IMR-90 (cell line): ENCODE data around the gene TAF1B. TPM values are rescaled to one million over a fixed set of nuclear protein-coding genes. Genes with fewer than 3 reads are reported as not detected.

ENCODE experiments used
- ATAC-seq: fragments of 200-7000 bp; cut with Tn5 transposase; 2 replicates; pipeline ENCODE4 v1.9.1; 2020; ENCODE audit warnings: low read depth, mild to moderate bottlenecking, moderate library complexity
- BruUV-seq: library from RNA; stranded (reverse); fragments of 400-500 nt; replicated peaks from 2 replicates; lab custom pipeline; 2021; lab: Mats Ljungman, UMichigan
- CTCF ChIA-PET: fragments of 300-600 bp; formaldehyde crosslinking; extraction: SDS; loops from one replicate; lab custom pipeline; 2021; ENCODE audit warnings: antibody characterized with exemption; lab: Yijun Ruan, JAX
- POLR2A ChIA-PET: fragments of 300-600 bp; sonication (Branson Sonifier 250); formaldehyde crosslinking; loops from one replicate; lab custom pipeline; 2022; ENCODE audit warnings: antibody characterized with exemption; ENCODE audit not compliant: unreplicated experiment; lab: Charles Lee
- DNase-seq: peaks from one replicate; pipeline ENCODE4 v3.0.0; 2013
- H2AFZ ChIP-seq: replicated peaks from 2 replicates; pipeline ENCODE3; 2013; ENCODE audit warnings: low read length, mild to moderate bottlenecking; ENCODE audit not compliant: poor library complexity
- H2AK5ac ChIP-seq: 2 replicates; pipeline ENCODE4 v1.6.1; 2013; ENCODE audit warnings: low read depth, low read length, inconsistent platforms
- H2AK9ac ChIP-seq: replicated peaks from 2 replicates; pipeline ENCODE3; 2013; ENCODE audit warnings: mild to moderate bottlenecking, low read depth, low read length, moderate library complexity; ENCODE audit not compliant: poor library complexity
- H2BK120ac ChIP-seq: 2 replicates; pipeline ENCODE4 v1.6.1; 2013; ENCODE audit warnings: low read depth, low read length, inconsistent platforms
- H2BK15ac ChIP-seq: 3 replicates; pipeline ENCODE4 v1.6.1; 2013; ENCODE audit warnings: low read depth, low read length, inconsistent platforms
- H2BK20ac ChIP-seq: 2 replicates; pipeline ENCODE4 v1.6.1; 2013; ENCODE audit warnings: low read depth, mild to moderate bottlenecking, inconsistent platforms, low read length, moderate library complexity
- H2BK5ac ChIP-seq: 2 replicates; pipeline ENCODE4 v1.6.1; 2013; ENCODE audit warnings: mild to moderate bottlenecking, low read depth, low read length, inconsistent platforms; ENCODE audit not compliant: poor library complexity, severe bottlenecking
- H3K14ac ChIP-seq: replicated peaks from 2 replicates; pipeline ENCODE4 v1.6.1; 2013; ENCODE audit warnings: low read depth, low read length, inconsistent platforms
- H3K18ac ChIP-seq: 2 replicates; pipeline ENCODE4 v1.6.1; 2013; ENCODE audit warnings: low read depth, low read length, control low read depth
- H3K23ac ChIP-seq: 2 replicates; pipeline ENCODE4 v1.6.1; 2013; ENCODE audit warnings: low read depth, low read length, inconsistent platforms
- H3K27ac ChIP-seq: 2 replicates; pipeline ENCODE4 v1.5.1; 2013; ENCODE audit warnings: mild to moderate bottlenecking, control low read depth, low read length; ENCODE audit not compliant: insufficient read depth
- H3K27me3 ChIP-seq: 2 replicates; pipeline ENCODE4 v1.6.1; 2013; ENCODE audit warnings: low read length; ENCODE audit not compliant: control insufficient read depth, insufficient read depth
- H3K36me3 ChIP-seq: 2 replicates; pipeline ENCODE4 v1.6.1; 2013; ENCODE audit warnings: low read length, mixed read lengths; ENCODE audit not compliant: control insufficient read depth, insufficient read depth
- H3K4ac ChIP-seq: 2 replicates; pipeline ENCODE4 v1.6.1; 2013; ENCODE audit warnings: low read depth, low read length, inconsistent platforms
- H3K4me1 ChIP-seq: 2 replicates; pipeline ENCODE4 v1.6.1; 2013; ENCODE audit warnings: low read length, mixed read lengths; ENCODE audit not compliant: control insufficient read depth, insufficient read depth
- H3K4me2 ChIP-seq: 2 replicates; pipeline ENCODE4 v1.6.1; 2013; ENCODE audit warnings: low read depth, mild to moderate bottlenecking, control low read depth, low read length, moderate library complexity
- H3K4me3 ChIP-seq: 2 replicates; pipeline ENCODE4 v1.5.1; 2013; ENCODE audit warnings: low read depth, mild to moderate bottlenecking, control low read depth, low read length, moderate library complexity; ENCODE audit not compliant: insufficient read depth
- H3K56ac ChIP-seq: 2 replicates; pipeline ENCODE4 v1.6.1; 2013; ENCODE audit warnings: low read length, inconsistent platforms; ENCODE audit not compliant: insufficient read depth; ENCODE audit errors: extremely low read depth
- H3K79me1 ChIP-seq, 2 experiments: 2 replicates each; pipeline ENCODE4 v1.6.1; 2013; ENCODE audit warnings: low read length in 2 of 2, inconsistent platforms in 1 of 2, low read depth in 1 of 2
- H3K9ac ChIP-seq: 2 replicates; pipeline ENCODE4 v1.6.1; 2013; ENCODE audit warnings: low read depth, low read length, control low read depth
- H3K9me1 ChIP-seq: 2 replicates; pipeline ENCODE4 v1.6.1; 2013; ENCODE audit warnings: low read length, inconsistent platforms; ENCODE audit not compliant: insufficient read depth
- H3K9me3 ChIP-seq: 2 replicates; pipeline ENCODE4 v1.6.1; 2013; ENCODE audit warnings: low read length; ENCODE audit not compliant: control insufficient read depth, insufficient read depth
- H4K20me1 ChIP-seq: 2 replicates; pipeline ENCODE4 v1.6.1; 2013; ENCODE audit warnings: low read length, inconsistent platforms; ENCODE audit not compliant: insufficient read depth
- H4K5ac ChIP-seq: 2 replicates; pipeline ENCODE4 v1.6.1; 2013; ENCODE audit warnings: mild to moderate bottlenecking, low read depth, low read length, control low read depth
- H4K8ac ChIP-seq, 2 experiments: 2 replicates each; pipeline ENCODE4 v1.6.1; 2013; ENCODE audit warnings: low read depth in 2 of 2, low read length in 2 of 2, control low read depth in 1 of 2, inconsistent platforms in 1 of 2
- H4K91ac ChIP-seq: 2 replicates; pipeline ENCODE4 v1.6.1; 2013; ENCODE audit warnings: low read depth, low read length, inconsistent platforms; ENCODE audit not compliant: insufficient read depth
- CEBPB ChIP-seq: IDR thresholded peaks from 2 replicates; pipeline ENCODE4 v1.6.1; 2012; ENCODE audit warnings: low read depth, low read length, improper control_type of control experiment
- MAZ ChIP-seq: IDR thresholded peaks from 2 replicates; pipeline ENCODE4 v1.6.1; 2012; ENCODE audit warnings: low read depth, mild to moderate bottlenecking, low read length, improper control_type of control experiment, moderate library complexity, borderline replicate concordance
- RAD21 ChIP-seq: IDR thresholded peaks from 2 replicates; pipeline ENCODE4 v1.6.1; 2012; ENCODE audit warnings: low read length, improper control_type of control experiment
- USF2 ChIP-seq: fragments of 150-350 bp; IDR thresholded peaks from 2 replicates; pipeline ENCODE4 v1.6.1; 2017; ENCODE audit warnings: mild to moderate bottlenecking, antibody characterized with exemption, low read length, low read depth
- WGBS, 2 experiments: methylation state at CpG; one replicate each; pipeline versions ENCODE4 v1.1.5 to v1.1.7; 2013; ENCODE audit warnings: missing lambda C conversion rate in 2 of 2; ENCODE audit not compliant: insufficient read length in 1 of 2; ENCODE audit errors: extremely low coverage in 2 of 2; 5-methylcytosine and 5-hydroxymethylcytosine counted together
- dilution Hi-C: fragments of 300-500 bp; cut with HindIII; formaldehyde crosslinking; loops from one replicate; pipeline ENCODE4 v1.14.3; 2018; ENCODE audit warnings: low sequenced_read_pairs; ENCODE audit not compliant: unreplicated experiment
- in situ Hi-C: fragments of 300-500 bp; cut with MboI; formaldehyde crosslinking; loops from 3 replicates; pipeline ENCODE4 v1.14.3; 2019; ENCODE audit warnings: low sequenced_read_pairs, inconsistent platforms, mixed read lengths
- intact Hi-C: fragments of 100-400 bp; cut with micrococcal nuclease; formaldehyde crosslinking; loops from 2 replicates; pipeline ENCODE4 v1.10.0; 2022
- polyA plus RNA-seq, 3 experiments: library from polyadenylated mRNA; depleted of rRNA; stranded (reverse); fragments of >200 nt; gene quantifications; 2 replicates each; pipeline ENCODE4 v1.2.3, GENCODE V29; 2012; ENCODE audit warnings: low replicate concordance in 1 of 3
- total RNA-seq: library from RNA; depleted of rRNA; stranded (reverse); fragments of >200 nt; gene quantifications from 2 replicates; pipeline ENCODE4 v1.2.3, GENCODE V29; 2012

The TAF1B gene
- total and polyA plus RNA-seq, 2 of the 4 experiments (the other 2 are of a cell fraction) = 8.4 to 19.9 TPM

DNA sequence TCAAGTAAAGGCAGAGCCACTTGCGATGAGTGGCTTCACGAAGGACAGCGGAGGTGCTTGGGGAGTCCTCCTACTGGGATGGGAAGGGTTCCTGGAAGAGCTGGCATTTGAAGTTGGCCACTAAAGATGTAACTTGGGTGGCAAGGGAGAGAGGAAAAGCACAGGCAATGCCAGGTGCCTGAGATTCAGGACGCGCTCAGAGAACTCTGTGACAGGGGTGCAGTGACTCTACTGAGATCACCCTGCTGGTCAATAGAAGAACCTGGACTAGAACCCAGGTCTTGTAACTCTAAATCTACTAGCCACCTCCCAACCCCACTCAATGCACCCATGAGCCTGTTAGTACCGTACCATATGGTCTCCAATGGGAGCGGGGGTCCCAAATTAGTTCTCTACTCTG, 102.8 kb downstream of the TAF1B start:
- Histone ChIP-seq H4K91ac (no peak overlapping the region), H4K8ac (no peak overlapping the region), H2AFZ (no peak overlapping the region), H4K20me1 (no peaks in the 10 kb centered on the region), H3K4me3 (no peak overlapping the region), H2BK120ac (peak overlapping the region; percentile 30; the same call in 1 of the 2 replicates), H2BK20ac (peak overlapping the region; percentile 39; the same call in 1 of the 2 replicates), H3K9me1 (peaks cover 13% of the 10 kb centered on the region), H2AK5ac (no peak overlapping the region), H2AK9ac (no peak overlapping the region), H3K56ac (no peak overlapping the region), H3K18ac (no peak overlapping the region), H3K9me3 (no peaks in the 10 kb centered on the region), H3K27ac (no peak overlapping the region), H4K5ac (peak overlapping the region; percentile 44; the same call in 1 of the 2 replicates), H3K4me1 (peaks cover 16% of the 10 kb centered on the region), H3K79me1 (no peaks in the 10 kb centered on the region), H3K27me3 (peaks cover 11% of the 10 kb centered on the region), H2BK5ac (no peak overlapping the region), H3K14ac (peak overlapping the region; percentile 37; the same call in 1 of the 2 replicates), H3K9ac (no peak overlapping the region), H2BK15ac (0 out of 3 replicates have a peak overlapping the region, but pooled peaks have one; percentile 46), H3K36me3 (no peaks in the 10 kb centered on the region), H3K4ac (peak overlapping the region; percentile 35; the same call in 1 of the 2 replicates), H3K23ac (no peak overlapping the region), H3K4me2 (no peak overlapping the region)
- intact Hi-C loops (loop anchor here (10.0 kb wide), 1 partner anchor 99 kb away; the partner anchor contains the start of gene KLF11), in situ Hi-C loops (no loop called here), dilution Hi-C loops (no loop called here)
- no TSS peak for BruUV-seq
- ATAC-seq (no peak), DNase-seq (no peak)
- POLR2A ChIA-PET = no interaction called here
- 96% methylated on average over 4 of the region's 7 CpGs; no CpG with 5 or more reads in 1 of the 2 experiments for WGBS, 2 experiments
- TF ChIP-seq RAD21 (no peak), MAZ (no peak), USF2 (no peak), CEBPB (no peak)
- CTCF ChIA-PET = interaction anchor here (1.1 to 1.4 kb wide), 2 partner anchors 40 to 133 kb away, joined by 3 to 6 read pairs; no protein-coding TSS in a partner anchor
